ENCODE measurements around the gene NCKAP5. TPM values are rescaled to one million over a fixed set of nuclear protein-coding genes. Genes with fewer than 3 reads are reported as not detected.

The NCKAP5 gene
- total RNA-seq, 1 experiment from 2014 or later, result not detected

GRCh38 chr2:133400411-133400810 is 167.9 kb downstream of the NCKAP5 start:
- no peak overlapping the region for H3K4me3 ChIP-seq
- CTCF ChIA-PET, result no interaction called here
- no peaks in the 10 kb centered on the region for H3K4me1 ChIP-seq (replicated peaks; ENCODE audit: insufficient read depth)
- H4K20me1 ChIP-seq (ENCODE audit: insufficient read depth), result no peaks in the 10 kb centered on the region
- H3K9me3 ChIP-seq (ENCODE audit: insufficient read depth, low read depth), result no peaks in the 10 kb centered on the region
- peaks cover 4% of the 10 kb centered on the region; the same call in 1 of the 2 replicates for H3K27me3 ChIP-seq (ENCODE audit: insufficient read depth, low read depth)
- BruUV-seq (replicated peaks), result no TSS peak
- no peak overlapping the region for H2AFZ ChIP-seq
- no peak overlapping the region for H3K4me2 ChIP-seq
- TF ChIP-seq CTCF (conservative IDR thresholded peaks at IDR 0.05), result no peak
- no peak for TF ChIP-seq EZH2 (IDR thresholded peaks at IDR 0.05; ENCODE audit: low read depth)
- no peaks in the 10 kb centered on the region for H3K9me2 ChIP-seq (ENCODE audit: insufficient read depth)
- POLR2A ChIA-PET (ENCODE audit: unreplicated experiment), result no interaction called here
- DNase-seq, result no peak
- no peaks in the 10 kb centered on the region for H3K79me2 ChIP-seq (ENCODE audit: low read depth)
- intact Hi-C loops (cut with micrococcal nuclease; ENCODE audit: unreplicated experiment), result no loop called here
- H3K27ac ChIP-seq, result no peak overlapping the region
- H3F3A ChIP-seq (ENCODE audit: insufficient read depth, low read depth), result no peaks in the 10 kb centered on the region
- H3K36me3 ChIP-seq (ENCODE audit: low read depth), result no peaks in the 10 kb centered on the region

GRCh38 chr2:133393895-133394294 is 174.4 kb downstream of the NCKAP5 start:
- CTCF ChIA-PET, result no interaction called here
- Histone ChIP-seq H3F3A (ENCODE audit: insufficient read depth, low read depth) (no peaks in the 10 kb centered on the region), H3K9me3 (ENCODE audit: insufficient read depth, low read depth) (no peaks in the 10 kb centered on the region), H2AFZ (no peak overlapping the region), H3K27ac (no peak overlapping the region), H4K20me1 (ENCODE audit: insufficient read depth) (no peaks in the 10 kb centered on the region), H3K79me2 (ENCODE audit: low read depth) (no peaks in the 10 kb centered on the region), H3K27me3 (ENCODE audit: insufficient read depth, low read depth) (0 out of 2 replicates have a peak, but pooled peaks cover 5% of the 10 kb centered on the region), H3K36me3 (ENCODE audit: low read depth) (no peaks in the 10 kb centered on the region), H3K4me2 (no peak overlapping the region), H3K9me2 (ENCODE audit: insufficient read depth) (no peaks in the 10 kb centered on the region), H3K4me1 (replicated peaks; ENCODE audit: insufficient read depth) (no peaks in the 10 kb centered on the region), H3K4me3 (no peak overlapping the region)
- DNase-seq, result no peak
- TF ChIP-seq EZH2 (IDR thresholded peaks at IDR 0.05; ENCODE audit: low read depth) (no peak), CTCF (conservative IDR thresholded peaks at IDR 0.05) (no peak)
- intact Hi-C loops (cut with micrococcal nuclease; ENCODE audit: unreplicated experiment), result no loop called here
- POLR2A ChIA-PET (ENCODE audit: unreplicated experiment), result no interaction called here
- BruUV-seq (replicated peaks), result no TSS peak

GRCh38 chr2:133390156-133390555 is 178.1 kb downstream of the NCKAP5 start:
- Histone ChIP-seq H3K27me3 (ENCODE audit: insufficient read depth, low read depth) (0 out of 2 replicates have a peak, but pooled peaks cover 14% of the 10 kb centered on the region), H3K27ac (no peak overlapping the region), H3F3A (ENCODE audit: insufficient read depth, low read depth) (no peaks in the 10 kb centered on the region), H3K4me1 (replicated peaks; ENCODE audit: insufficient read depth) (no peaks in the 10 kb centered on the region), H3K79me2 (ENCODE audit: low read depth) (no peaks in the 10 kb centered on the region), H3K36me3 (ENCODE audit: low read depth) (no peaks in the 10 kb centered on the region), H3K9me2 (ENCODE audit: insufficient read depth) (no peaks in the 10 kb centered on the region), H3K9me3 (ENCODE audit: insufficient read depth, low read depth) (no peaks in the 10 kb centered on the region), H3K4me2 (no peak overlapping the region), H2AFZ (no peak overlapping the region), H3K4me3 (no peak overlapping the region), H4K20me1 (ENCODE audit: insufficient read depth) (no peaks in the 10 kb centered on the region)
- BruUV-seq (replicated peaks), result no TSS peak
- DNase-seq, result no peak
- ChIA-PET POLR2A (ENCODE audit: unreplicated experiment) (no interaction called here), CTCF (no interaction called here)
- intact Hi-C loops (cut with micrococcal nuclease; ENCODE audit: unreplicated experiment), result no loop called here
- TF ChIP-seq EZH2 (IDR thresholded peaks at IDR 0.05; ENCODE audit: low read depth) (no peak), CTCF (conservative IDR thresholded peaks at IDR 0.05) (no peak)
